NAMALWA (cell line): ENCODE data around the gene YIPF6.
"Not testable (repeated sequence)": the region's sequence is repeated elsewhere in the genome, so short reads cannot be mapped to it uniquely, and the experiment has no call there.

Experiments used
- DNase-seq: peaks from one replicate; pipeline ENCODE4 v3.0.0-alpha.2; 2015; ENCODE audit warnings: low spot score

Gene YIPF6

GRCh38 chrX:68506649-68507048 lies 7.8 kb downstream of the YIPF6 start:
- no peak for DNase-seq

- DNase-seq = peak; percentile 22
These were observed 9.9 kb downstream of the YIPF6 start for GRCh38 chrX:68508799-68509198.

- peak; percentile 61 for DNase-seq
These were observed 12.4 kb downstream of the YIPF6 start for GRCh38 chrX:68511255-68511654.

GRCh38 chrX:68524680-68525079 lies 25.8 kb downstream of the YIPF6 start:
- DNase-seq = not testable (repeated sequence)

- no peak for DNase-seq
These were observed 34.1 kb downstream of the YIPF6 start for GRCh38 chrX:68532831-68533533.

- DNase-seq = no peak
These were observed 34.8 kb downstream of the YIPF6 start for GRCh38 chrX:68533656-68534055.

GRCh38 chrX:68534691-68535090 lies 35.8 kb downstream of the YIPF6 start:
- DNase-seq = no peak

GRCh38 chrX:68536429-68536828 lies 37.6 kb downstream of the YIPF6 start:
- no peak for DNase-seq

- no peak for DNase-seq
These were observed 38.0 kb downstream of the YIPF6 start for GRCh38 chrX:68536884-68537283.

- no peak for DNase-seq
These were observed 51.3 kb downstream of the YIPF6 start for GRCh38 chrX:68550193-68550592.

- no peak for DNase-seq
These were observed 57.2 kb downstream of the YIPF6 start for GRCh38 chrX:68556036-68556435.

- not testable (repeated sequence) for DNase-seq
These were observed 58.3 kb downstream of the YIPF6 start for GRCh38 chrX:68557126-68557525.

GRCh38 chrX:68559905-68560304 lies 61.1 kb downstream of the YIPF6 start:
- not testable (repeated sequence) for DNase-seq

- no peak for DNase-seq
These were observed 69.3 kb downstream of the YIPF6 start for GRCh38 chrX:68568136-68568535.

GRCh38 chrX:68570598-68570997 lies 71.7 kb downstream of the YIPF6 start:
- no peak for DNase-seq

GRCh38 chrX:68571292-68571609 lies 72.4 kb downstream of the YIPF6 start:
- no peak for DNase-seq

- DNase-seq = no peak
These were observed 72.9 kb downstream of the YIPF6 start for GRCh38 chrX:68571610-68572311.

GRCh38 chrX:68574240-68574639 lies 75.4 kb downstream of the YIPF6 start:
- no peak for DNase-seq

- DNase-seq = no peak
These were observed 81.0 kb downstream of the YIPF6 start for GRCh38 chrX:68579810-68580209.

GRCh38 chrX:68584221-68584620 lies 85.4 kb downstream of the YIPF6 start:
- DNase-seq = no peak
